Brain microvascular endothelial cell (primary cell): ENCODE measurements around the gene GOLGA6C.

ENCODE experiments used
- DNase-seq: peaks from one replicate; pipeline ENCODE4 v3.0.0-alpha.2; 2020
- H3K27ac ChIP-seq: fragments of 250-450 bp; sonication (Bioruptor Pico); 2 replicates; pipeline ENCODE4 v1.5.1; 2020; ENCODE audit warnings: mild to moderate bottlenecking, moderate library complexity
- H3K27me3 ChIP-seq: fragments of 250-450 bp; sonication (Bioruptor Pico); replicated peaks from 2 replicates; pipeline ENCODE4 v1.5.1; 2020; ENCODE audit warnings: mild to moderate bottlenecking
- H3K36me3 ChIP-seq: fragments of 250-450 bp; sonication (Bioruptor Pico); replicated peaks from 2 replicates; pipeline ENCODE4 v1.5.1; 2020; ENCODE audit warnings: mild to moderate bottlenecking
- H3K4me3 ChIP-seq: 2 replicates; pipeline ENCODE4 v1.5.1; 2011; ENCODE audit warnings: low read depth, mild to moderate bottlenecking, control low read depth, low read length, moderate library complexity
- CTCF ChIP-seq: IDR thresholded peaks from 2 replicates; pipeline ENCODE4 v1.5.1; 2011; ENCODE audit warnings: low read depth, mild to moderate bottlenecking, moderate library complexity, low read length, control low read depth, inconsistent platforms; ENCODE audit errors: missing control alignments
- in situ Hi-C: cut with HindIII; loops from 2 replicates; pipeline ENCODE4 v1.10.0; 2017; ENCODE audit warnings: low sequenced_read_pairs, low pct_ligation_motif_present

The GOLGA6C gene

DNA sequence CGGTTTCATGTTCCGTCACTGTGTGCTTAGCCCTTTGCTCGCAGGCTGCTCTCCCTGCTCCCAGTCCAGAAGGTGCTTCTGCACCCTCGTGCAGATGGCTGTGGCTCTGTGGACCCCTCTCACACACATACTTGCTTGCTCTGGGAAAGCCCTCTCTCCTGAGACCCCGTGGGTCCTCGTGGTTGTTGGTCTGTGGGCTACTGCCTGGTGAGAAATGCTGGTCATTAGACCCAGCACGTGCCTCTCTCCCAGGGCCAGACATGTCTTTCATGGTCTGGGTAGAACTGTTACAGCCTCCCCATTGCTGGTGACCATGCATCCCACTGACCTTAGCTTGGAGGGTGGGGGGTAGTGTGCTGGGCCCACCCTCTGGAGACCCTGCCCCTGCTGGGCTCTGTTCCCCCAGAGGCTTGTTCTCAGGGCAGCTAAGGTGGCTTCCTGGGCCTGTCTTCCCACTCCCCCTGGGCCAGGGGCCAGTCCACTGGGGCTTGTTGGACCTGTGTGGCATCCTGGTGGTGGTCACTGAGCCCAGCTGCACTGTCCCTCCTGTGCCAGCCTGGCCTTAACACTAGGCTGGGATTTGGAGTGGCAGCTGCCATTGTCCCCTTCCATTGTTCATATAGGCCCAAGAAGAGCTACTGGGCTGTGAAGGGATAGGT is 45.8 kb upstream of the GOLGA6C start:
- in situ Hi-C loops: no loop called here
- Histone ChIP-seq H3K36me3 (peaks cover 47% of the 10 kb centered on the region), H3K27me3 (no peaks in the 10 kb centered on the region), H3K27ac (no peak overlapping the region), H3K4me3 (no peak overlapping the region)
- TF ChIP-seq CTCF: no peak
- DNase-seq: no peak

DNA sequence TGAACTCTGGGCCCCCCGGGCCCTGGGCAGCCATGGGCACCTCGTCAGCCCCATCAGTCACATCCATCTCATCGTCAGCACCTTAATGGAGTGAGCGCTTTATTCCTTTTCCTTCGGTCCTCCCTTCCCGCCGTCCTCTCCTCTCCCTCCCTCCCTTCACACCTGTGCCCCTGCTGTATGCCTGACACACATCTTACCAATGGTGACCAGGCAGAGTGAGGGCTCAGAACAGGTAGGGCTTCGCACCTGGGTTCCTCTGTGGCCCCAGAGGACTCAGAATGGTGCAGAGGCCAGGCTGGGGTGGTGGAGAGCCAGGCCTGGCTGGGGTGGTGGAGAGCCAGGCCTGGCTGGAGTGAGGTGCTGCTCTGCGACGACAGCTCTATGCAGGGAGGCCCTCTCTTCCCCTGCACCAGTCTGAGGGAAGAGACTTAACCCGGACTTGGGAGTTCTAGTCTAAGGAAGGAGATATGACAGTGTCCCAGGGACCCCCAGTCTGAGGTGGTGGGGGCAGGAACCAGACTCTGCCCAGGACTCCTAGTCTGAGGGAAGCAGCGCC is 44.8 kb upstream of the GOLGA6C start:
- TF ChIP-seq CTCF: no peak
- no peak overlapping the region for H3K27ac ChIP-seq
- no peak for DNase-seq
- H3K36me3 ChIP-seq: peaks cover 37% of the 10 kb centered on the region
- in situ Hi-C loops: no loop called here
- H3K27me3 ChIP-seq: no peaks in the 10 kb centered on the region
- no peak overlapping the region for H3K4me3 ChIP-seq

GRCh38 chr15:75213768-75214221 is 44.3 kb upstream of the GOLGA6C start:
- Histone ChIP-seq H3K4me3 (no peak overlapping the region), H3K27ac (no peak overlapping the region), H3K27me3 (no peaks in the 10 kb centered on the region), H3K36me3 (peaks cover 32% of the 10 kb centered on the region)
- in situ Hi-C loops: no loop called here
- TF ChIP-seq CTCF: no peak
- no peak for DNase-seq

DNA sequence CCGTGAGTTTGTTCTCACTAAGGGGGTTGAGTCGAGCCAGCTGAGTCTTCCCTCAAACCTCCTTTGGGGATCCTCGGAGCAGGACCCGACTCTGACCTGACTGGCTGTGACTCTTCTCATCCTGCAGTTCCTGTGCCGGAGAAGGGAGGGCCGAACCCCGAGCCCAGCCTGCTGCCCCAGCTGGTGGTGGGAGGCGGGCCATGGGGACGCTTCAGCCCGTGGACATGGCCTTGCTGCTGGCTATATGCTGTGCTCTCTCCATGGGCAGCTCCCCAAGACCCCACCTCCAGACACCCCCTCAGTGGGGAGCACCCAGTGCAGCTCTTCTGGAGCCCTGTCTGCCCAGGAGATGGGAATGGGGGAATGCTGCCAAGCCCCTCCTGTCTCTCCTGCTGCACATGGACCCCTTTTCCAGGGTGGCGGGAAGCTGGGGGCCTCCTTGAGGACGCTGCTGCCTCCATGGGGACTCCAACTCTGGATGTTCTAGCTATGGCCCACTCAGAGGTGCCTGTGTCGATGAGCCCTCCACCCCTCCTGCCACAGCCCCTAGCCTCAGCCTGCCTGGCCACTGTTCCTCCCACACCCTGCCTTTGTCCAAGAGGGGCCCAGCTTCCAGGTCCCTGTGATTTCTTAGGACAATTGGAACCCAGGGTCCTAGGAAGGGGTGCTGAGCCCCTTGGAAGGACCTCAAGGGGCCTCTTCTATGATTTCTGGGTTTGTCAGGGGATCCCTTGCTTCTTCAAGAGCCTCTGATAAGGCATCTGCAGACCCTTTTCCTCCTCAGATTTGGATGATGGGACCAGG is 43.6 kb upstream of the GOLGA6C start:
- Histone ChIP-seq H3K27ac (no peak overlapping the region), H3K36me3 (peaks cover 25% of the 10 kb centered on the region), H3K27me3 (no peaks in the 10 kb centered on the region), H3K4me3 (no peak overlapping the region)
- no peak for DNase-seq
- in situ Hi-C loops: no loop called here
- TF ChIP-seq CTCF: no peak

GRCh38 chr15:75215107-75216004 is 42.8 kb upstream of the GOLGA6C start:
- Histone ChIP-seq H3K27me3 (no peaks in the 10 kb centered on the region), H3K27ac (no peak overlapping the region), H3K36me3 (peaks cover 18% of the 10 kb centered on the region), H3K4me3 (no peak overlapping the region)
- in situ Hi-C loops: no loop called here
- TF ChIP-seq CTCF: no peak
- no peak for DNase-seq
